ENCODE measurements around the gene SMPDL3B. TPM values are rescaled to one million over a fixed set of nuclear protein-coding genes. Genes with fewer than 3 reads are reported as not detected.

The SMPDL3B gene
- total RNA-seq, result not detected

GRCh38 chr1:27934818-27935549 is at the start of gene SMPDL3B:
Gene SMPDL3B (plus strand): TSS chr1:27935000. CDS start chr1:27935184, 184 bp downstream.
- Histone ChIP-seq H3K4me3 (peak within 1 kb of the TSS in 1 of 2 donors; percentile 11), H3K9me3 (no peaks in the 10 kb centered on the region)
- intact Hi-C loops (cut with DNase I), result no loop called here

GRCh38 chr1:27885114-27885528 is 49.7 kb upstream of the SMPDL3B start:
- H3K4me3 ChIP-seq, result no peak overlapping the region
- H3K36me3 ChIP-seq, result peaks cover 0 to 8% of the 10 kb centered on the region in 2 donors
- H3K27me3 ChIP-seq, result no peaks in the 10 kb centered on the region

More at GRCh38 chr1:27934818-27935549, at the start of gene SMPDL3B:
- H3K4me1 ChIP-seq, result no peaks in the 10 kb centered on the region
- no peaks in the 10 kb centered on the region for H3K36me3 ChIP-seq
- H3K27me3 ChIP-seq, result no peaks in the 10 kb centered on the region
- no peak within 1 kb of the TSS for H3K27ac ChIP-seq
- no peak for TF ChIP-seq CTCF (IDR thresholded peaks at IDR 0.05)
- DNase-seq (ENCODE audit: low spot score in 2 of 2), result no peak

GRCh38 chr1:27885621-27886352 is 49.0 kb upstream of the SMPDL3B start:
- no peak for DNase-seq (ENCODE audit: low spot score in 2 of 2)
- H3K4me1 ChIP-seq, result no peaks in the 10 kb centered on the region
- no peak overlapping the region for H3K4me3 ChIP-seq
- no peak for TF ChIP-seq CTCF (IDR thresholded peaks at IDR 0.05)
- no peaks in the 10 kb centered on the region for H3K27me3 ChIP-seq
- H3K36me3 ChIP-seq, result peaks cover 2 to 10% of the 10 kb centered on the region in 2 donors
- H3K27ac ChIP-seq, result peak overlapping the region; percentile 62 to 63
- H3K9me3 ChIP-seq, result no peaks in the 10 kb centered on the region
- intact Hi-C loops (cut with DNase I), result no loop called here

More at GRCh38 chr1:27885114-27885528, 49.7 kb upstream of the SMPDL3B start:
- no peak for TF ChIP-seq CTCF (IDR thresholded peaks at IDR 0.05)
- Histone ChIP-seq H3K9me3 (no peaks in the 10 kb centered on the region), H3K4me1 (no peaks in the 10 kb centered on the region), H3K27ac (peak overlapping the region; percentile 62 to 63)
- DNase-seq (ENCODE audit: low spot score in 2 of 2), result no peak
- intact Hi-C loops (cut with DNase I), result no loop called here

- H3K4me3 ChIP-seq, result no peak overlapping the region
- no peaks in the 10 kb centered on the region for H3K4me1 ChIP-seq
- no peak for TF ChIP-seq CTCF (IDR thresholded peaks at IDR 0.05)
- H3K27ac ChIP-seq, result peak overlapping the region; percentile 6 to 58
- DNase-seq (ENCODE audit: low spot score in 2 of 2), result no peak
- no peaks in the 10 kb centered on the region for H3K9me3 ChIP-seq
- H3K36me3 ChIP-seq, result peaks cover 7 to 15% of the 10 kb centered on the region in 2 donors
- H3K27me3 ChIP-seq, result no peaks in the 10 kb centered on the region
- intact Hi-C loops (cut with DNase I), result no loop called here
These were observed 48.5 kb upstream of the SMPDL3B start for GRCh38 chr1:27886353-27886679.

GRCh38 chr1:27886744-27887143 is 48.1 kb upstream of the SMPDL3B start:
- peak overlapping the region in 1 of 2 donors; percentile 6 for H3K27ac ChIP-seq
- DNase-seq (ENCODE audit: low spot score in 2 of 2), result no peak
- H3K4me1 ChIP-seq, result no peaks in the 10 kb centered on the region
- peaks cover 10 to 20% of the 10 kb centered on the region in 2 donors for H3K36me3 ChIP-seq
- no peak overlapping the region for H3K4me3 ChIP-seq
- intact Hi-C loops (cut with DNase I), result no loop called here
- TF ChIP-seq CTCF (IDR thresholded peaks at IDR 0.05), result no peak
- no peaks in the 10 kb centered on the region for H3K27me3 ChIP-seq
- H3K9me3 ChIP-seq, result no peaks in the 10 kb centered on the region

Measured in ascending aorta (tissue), 2 donors.